ENCODE data around the gene SCAF11.

DNA sequence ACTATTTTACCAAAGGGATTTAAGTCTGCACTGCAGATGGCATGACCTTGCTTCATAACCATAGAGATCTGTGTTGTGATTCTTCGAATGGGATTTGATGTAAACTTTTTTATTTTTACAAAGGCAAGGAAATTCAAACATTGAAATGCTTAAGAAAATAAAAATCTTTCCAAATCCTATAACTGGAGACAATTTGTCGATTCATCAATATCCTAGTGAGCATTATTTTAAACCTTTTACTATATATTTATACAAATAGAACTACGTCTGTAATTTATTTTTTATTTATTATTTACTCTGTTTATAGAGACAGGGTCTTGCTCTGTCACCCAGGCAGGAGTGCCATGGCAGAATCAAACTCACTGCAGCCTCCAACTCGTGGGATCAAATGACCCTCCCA is 14.3 kb upstream of the SCAF11 start:
- TF ChIP-seq, protein P1, sequence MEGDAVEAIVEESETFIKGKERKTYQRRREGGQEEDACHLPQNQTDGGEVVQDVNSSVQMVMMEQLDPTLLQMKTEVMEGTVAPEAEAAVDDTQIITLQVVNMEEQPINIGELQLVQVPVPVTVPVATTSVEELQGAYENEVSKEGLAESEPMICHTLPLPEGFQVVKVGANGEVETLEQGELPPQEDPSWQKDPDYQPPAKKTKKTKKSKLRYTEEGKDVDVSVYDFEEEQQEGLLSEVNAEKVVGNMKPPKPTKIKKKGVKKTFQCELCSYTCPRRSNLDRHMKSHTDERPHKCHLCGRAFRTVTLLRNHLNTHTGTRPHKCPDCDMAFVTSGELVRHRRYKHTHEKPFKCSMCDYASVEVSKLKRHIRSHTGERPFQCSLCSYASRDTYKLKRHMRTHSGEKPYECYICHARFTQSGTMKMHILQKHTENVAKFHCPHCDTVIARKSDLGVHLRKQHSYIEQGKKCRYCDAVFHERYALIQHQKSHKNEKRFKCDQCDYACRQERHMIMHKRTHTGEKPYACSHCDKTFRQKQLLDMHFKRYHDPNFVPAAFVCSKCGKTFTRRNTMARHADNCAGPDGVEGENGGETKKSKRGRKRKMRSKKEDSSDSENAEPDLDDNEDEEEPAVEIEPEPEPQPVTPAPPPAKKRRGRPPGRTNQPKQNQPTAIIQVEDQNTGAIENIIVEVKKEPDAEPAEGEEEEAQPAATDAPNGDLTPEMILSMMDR (IDR thresholded peaks at IDR 0.05) = no peak
- TF ChIP-seq POLR2A (IDR thresholded peaks at IDR 0.05) = no peak
